Measurements from ENCODE around the gene TTC7B.

The TTC7B gene

GRCh38 chr14:90571149-90571947 is 244.9 kb downstream of the TTC7B start:
- no peak for DNase-seq

GRCh38 chr14:90570461-90570860 is 245.8 kb downstream of the TTC7B start:
- no peak for DNase-seq

GRCh38 chr14:90569606-90570387 is 246.4 kb downstream of the TTC7B start:
- no peak for DNase-seq

- DNase-seq, result no peak
Observed at GRCh38 chr14:90569201-90569600, 247.0 kb downstream of the TTC7B start.

- no peak for DNase-seq
Observed at GRCh38 chr14:90568405-90568804, 247.8 kb downstream of the TTC7B start.

GRCh38 chr14:90567991-90568390 is 248.2 kb downstream of the TTC7B start:
- no peak for DNase-seq

- no peak for DNase-seq
Observed at GRCh38 chr14:90567191-90567590, 249.0 kb downstream of the TTC7B start.

GRCh38 chr14:90566481-90566880 is 249.7 kb downstream of the TTC7B start:
- no peak for DNase-seq

GRCh38 chr14:90564496-90564895 is 251.7 kb downstream of the TTC7B start:
- no peak for DNase-seq

- DNase-seq, result no peak
Observed at GRCh38 chr14:90562652-90563051, 253.6 kb downstream of the TTC7B start.

GRCh38 chr14:90561920-90562319 is 254.3 kb downstream of the TTC7B start:
- no peak for DNase-seq

- DNase-seq, result no peak
Observed at GRCh38 chr14:90560991-90561390, 255.2 kb downstream of the TTC7B start.

GRCh38 chr14:90560558-90560957 is 255.7 kb downstream of the TTC7B start:
- no peak for DNase-seq

GRCh38 chr14:90559811-90560492 is 256.3 kb downstream of the TTC7B start:
- no peak for DNase-seq

- no peak for DNase-seq
Observed at GRCh38 chr14:90558983-90559590, 257.1 kb downstream of the TTC7B start.

GRCh38 chr14:90558041-90558982 is 257.9 kb downstream of the TTC7B start:
- no peak for DNase-seq

- DNase-seq, result no peak
Observed at GRCh38 chr14:90557516-90557915, 258.7 kb downstream of the TTC7B start.

GRCh38 chr14:90556666-90557450 is 259.4 kb downstream of the TTC7B start:
- DNase-seq, result no peak

- no peak for DNase-seq
Observed at GRCh38 chr14:90556012-90556477, 260.2 kb downstream of the TTC7B start.

- no peak for DNase-seq
Observed at GRCh38 chr14:90555126-90556011, 260.9 kb downstream of the TTC7B start.
